ENCODE measurements around the gene MARK2. TPM values are rescaled to one million over a fixed set of nuclear protein-coding genes. Genes with fewer than 3 reads are reported as not detected.

MARK2 gene
- total RNA-seq, 1 experiment from 2014 or later: 39.8 TPM

GRCh38 chr11:63845303-63845702 is 6.4 kb downstream of the MARK2 start:
- peaks cover 90% of the 10 kb centered on the region for H3K79me2 ChIP-seq (ENCODE audit: insufficient read depth, low read length)
- no TSS peak for BruUV-seq (replicated peaks)
- no peaks in the 10 kb centered on the region for H3K9me2 ChIP-seq (ENCODE audit: insufficient read depth)
- peaks cover 40 to 53% of the 10 kb centered on the region in 2 experiments for H3K4me1 ChIP-seq (ENCODE audit: control insufficient read depth in 1 of 2, insufficient read depth in 2 of 2, low read length in 2 of 2)
- peaks cover 0 to 2% of the 10 kb centered on the region in 2 experiments; a peak in 2 of 4 replicates for H3K36me3 ChIP-seq (ENCODE audit: control insufficient read depth in 1 of 2, insufficient read depth in 2 of 2, low read length in 2 of 2)
- ChIA-PET CTCF (interaction anchor here (1.3 kb wide), 1 partner anchor 27 kb away, joined by 3 read pairs; no protein-coding TSS in a partner anchor), RAD21 (ENCODE audit: low non-redundant PET in 1 of 2, low total read pairs in 2 of 2, uncharacterized antibody in 2 of 2, unreplicated experiment in 2 of 2) (no interaction called here), POLR2A (no interaction called here)
- no peak overlapping the region for H2AFZ ChIP-seq (ENCODE audit: low read depth, low read length, poor library complexity, severe bottlenecking)
- DNase-seq (ENCODE audit: low read depth, low spot score): no peak
- no peak for ATAC-seq
- no peak overlapping the region for H3K9ac ChIP-seq (ENCODE audit: low read length)
- no peak overlapping the region for H3K4me2 ChIP-seq (ENCODE audit: low read length)
- no peak for TF ChIP-seq SRF (IDR thresholded peaks at IDR 0.05; ENCODE audit: low read depth)
- no peak for TF ChIP-seq POLR2AphosphoS5 (IDR thresholded peaks at IDR 0.05; ENCODE audit: low read depth, low read length)
- no peak for TF ChIP-seq POLR2A (IDR thresholded peaks at IDR 0.05; ENCODE audit: borderline replicate concordance, extremely low read depth, insufficient read depth, insufficient read length)
- TF ChIP-seq CBX3 (IDR thresholded peaks at IDR 0.05; ENCODE audit: low read depth): no peak
- TF ChIP-seq REST (IDR thresholded peaks at IDR 0.05; ENCODE audit: low read depth): no peak
- no peak for TF ChIP-seq EZH2phosphoT487 (IDR thresholded peaks at IDR 0.05; ENCODE audit: borderline replicate concordance)
- TF ChIP-seq JUND (IDR thresholded peaks at IDR 0.05): no peak
- TF ChIP-seq EZH2 (IDR thresholded peaks at IDR 0.05): no peak
- TF ChIP-seq SIN3A (IDR thresholded peaks at IDR 0.05; ENCODE audit: low read depth): no peak
- TF ChIP-seq ELF1 (IDR thresholded peaks at IDR 0.05; ENCODE audit: borderline replicate concordance, low read depth): no peak
- no peak for TF ChIP-seq ATF3 (IDR thresholded peaks at IDR 0.05)
- no peak for TF ChIP-seq SP1 (IDR thresholded peaks at IDR 0.05; ENCODE audit: low read depth)
- no peak for TF ChIP-seq MAX (IDR thresholded peaks at IDR 0.05)
- TF ChIP-seq TCF7L2 (IDR thresholded peaks at IDR 0.05; ENCODE audit: borderline replicate concordance, extremely low read depth, insufficient read depth, insufficient read length): no peak
- TF ChIP-seq RAD21 (IDR thresholded peaks at IDR 0.05; ENCODE audit: low read depth): no peak
- no peak for TF ChIP-seq CTCF (IDR thresholded peaks at IDR 0.05 in 2 of 3, conservative IDR thresholded peaks at IDR 0.05 in 1 of 3; ENCODE audit: borderline replicate concordance in 1 of 3, insufficient read depth in 1 of 3, low read depth in 2 of 3, low read length in 2 of 3)
- intact Hi-C loops (cut with micrococcal nuclease): no loop called here
- H3K4me3 ChIP-seq (replicated peaks in 1 of 2; ENCODE audit: low read depth in 1 of 2, low read length in 2 of 2): no peak overlapping the region
- H3K27me3 ChIP-seq (ENCODE audit: insufficient read depth, low read length): no peaks in the 10 kb centered on the region
- H3K27ac ChIP-seq (ENCODE audit: low read depth, low read length): no peak overlapping the region
- H3K9me3 ChIP-seq (ENCODE audit: control insufficient read depth in 1 of 2, insufficient read depth in 1 of 2, low read depth in 1 of 2, low read length in 2 of 2): no peaks in the 10 kb centered on the region
- H4K20me1 ChIP-seq (ENCODE audit: insufficient read depth): peaks cover 12% of the 10 kb centered on the region; the same call in 1 of the 2 replicates
